ENCODE data around the gene PRDX3. TPM values are rescaled to one million over a fixed set of nuclear protein-coding genes. Genes with fewer than 3 reads are reported as not detected.

PRDX3 gene
- total RNA-seq, 1 experiment from 2014 or later: 167 TPM

GRCh38 chr10:119167041-119167440, 11.6 kb downstream of the PRDX3 start:
- TF ChIP-seq ZNF396 (CRISPR knock-in tag; IDR thresholded peaks at IDR 0.05; ENCODE audit: borderline replicate concordance): no peak
- no peak for TF ChIP-seq IRF1 (CRISPR knock-in tag; IDR thresholded peaks at IDR 0.05)
- no peak for TF ChIP-seq NR3C1 (CRISPR knock-in tag; conservative IDR thresholded peaks at IDR 0.05; ENCODE audit: low read depth)
- no peak for TF ChIP-seq ZBTB21 (CRISPR knock-in tag; IDR thresholded peaks at IDR 0.05; ENCODE audit: borderline replicate concordance)
- TF ChIP-seq KAT7 (CRISPR knock-in tag; IDR thresholded peaks at IDR 0.05; ENCODE audit: borderline replicate concordance): no peak
- 0 out of 2 replicates have a peak, but pooled peaks have one; percentile 49 for TF ChIP-seq PRRX2 (CRISPR knock-in tag; IDR thresholded peaks at IDR 0.05)
- POLR2A ChIA-PET: no interaction called here
- no peak for ATAC-seq
- DNase-seq (ENCODE audit: low spot score): no peak
- no peaks in the 10 kb centered on the region for H3K9me3 Mint-ChIP-seq
- CTCF ChIA-PET: no interaction called here
- H3K36me3 Mint-ChIP-seq: peaks cover 37% of the 10 kb centered on the region
- H3K27me3 Mint-ChIP-seq (ENCODE audit: low read depth): no peaks in the 10 kb centered on the region
- H3K4me3 Mint-ChIP-seq: peak overlapping the region; percentile 85; the same call in 1 of the 2 replicates
- peak overlapping the region; percentile 78 for H3K27ac Mint-ChIP-seq
- H3K4me1 Mint-ChIP-seq: peaks cover 19% of the 10 kb centered on the region

GRCh38 chr10:119166564-119166963, 12.0 kb downstream of the PRDX3 start:
- DNase-seq (ENCODE audit: low spot score): no peak
- ChIA-PET POLR2A (no interaction called here), CTCF (interaction anchor here (2.7 kb wide), 1 partner anchor 32 kb away, joined by 13 read pairs; no protein-coding TSS in a partner anchor)
- ATAC-seq: peak; percentile 20
- no peaks in the 10 kb centered on the region for H3K9me3 Mint-ChIP-seq
- no peak for TF ChIP-seq MYBL2 (CRISPR knock-in tag; IDR thresholded peaks at IDR 0.05)
- no peak for TF ChIP-seq ZSCAN18 (CRISPR knock-in tag; IDR thresholded peaks at IDR 0.05)
- TF ChIP-seq JUN (CRISPR knock-in tag; IDR thresholded peaks at IDR 0.05): no peak
- no peak for TF ChIP-seq E2F1 (CRISPR knock-in tag; IDR thresholded peaks at IDR 0.05)
- TF ChIP-seq ARID4B (CRISPR knock-in tag; IDR thresholded peaks at IDR 0.05; ENCODE audit: borderline replicate concordance): no peak
- no peak for TF ChIP-seq SOX15 (CRISPR knock-in tag; IDR thresholded peaks at IDR 0.05)
- no peak for TF ChIP-seq MAX (CRISPR knock-in tag; IDR thresholded peaks at IDR 0.05)
- no peak for TF ChIP-seq CBFB (CRISPR knock-in tag; IDR thresholded peaks at IDR 0.05; ENCODE audit: low read depth)
- TF ChIP-seq USF1 (CRISPR knock-in tag; IDR thresholded peaks at IDR 0.05): no peak
- TF ChIP-seq NFATC4 (CRISPR knock-in tag; IDR thresholded peaks at IDR 0.05): no peak
- no peak for TF ChIP-seq NFYB (CRISPR knock-in tag; conservative IDR thresholded peaks at IDR 0.05; ENCODE audit: low read depth)
- H3K27ac Mint-ChIP-seq: peak overlapping the region; percentile 78; the same call in 1 of the 2 replicates
- H3K4me3 Mint-ChIP-seq: peak overlapping the region; percentile 85
- H3K27me3 Mint-ChIP-seq (ENCODE audit: low read depth): no peaks in the 10 kb centered on the region
- peaks cover 34% of the 10 kb centered on the region for H3K36me3 Mint-ChIP-seq
- peaks cover 19% of the 10 kb centered on the region for H3K4me1 Mint-ChIP-seq
